ENCODE data around the gene DHRS11. TPM values are rescaled to one million over a fixed set of nuclear protein-coding genes. Genes with fewer than 3 reads are reported as not detected.

The DHRS11 gene
- total and polyA plus RNA-seq, 2 of the 8 experiments (the other 6 are each of a cell fraction or from before 2014, with no cell fraction given) = 29.5 to 63.3 TPM

DNA sequence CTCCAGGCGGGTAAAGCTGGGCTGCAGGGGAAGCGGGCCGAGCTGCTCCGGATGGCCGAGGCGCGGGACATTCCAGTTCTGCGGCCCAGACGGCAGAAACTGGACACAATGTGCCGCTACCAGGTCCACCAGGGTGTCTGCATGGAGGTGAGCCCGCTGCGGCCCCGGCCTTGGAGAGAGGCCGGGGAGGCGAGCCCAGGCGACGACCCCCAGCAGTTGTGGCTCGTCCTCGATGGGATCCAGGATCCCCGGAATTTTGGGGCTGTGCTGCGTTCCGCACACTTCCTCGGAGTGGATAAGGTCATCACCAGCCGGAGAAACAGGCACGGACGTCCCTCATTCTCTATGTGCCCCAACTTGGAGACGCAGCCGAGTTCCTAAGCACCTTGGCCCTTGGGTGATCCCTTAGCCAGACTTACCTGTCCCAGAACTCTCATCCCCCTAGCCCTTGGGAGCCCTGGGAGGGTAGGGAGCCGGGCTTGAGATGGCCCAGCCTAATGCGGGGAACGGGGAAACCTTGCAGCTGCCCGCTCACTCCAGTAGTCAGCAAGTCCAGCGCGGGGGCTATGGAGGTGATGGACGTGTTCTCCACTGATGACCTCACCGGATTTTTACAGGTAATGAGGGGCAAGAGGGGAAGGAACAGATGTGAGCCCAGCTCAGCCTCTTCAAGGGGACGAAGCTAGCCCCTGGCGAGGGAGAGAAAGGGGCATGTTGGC is 10.5 kb downstream of the DHRS11 start:
- H3K18ac ChIP-seq (ENCODE audit: extremely low read depth, low read length) = peak overlapping the region; percentile 95
- peaks cover 2 to 26% of the 10 kb centered on the region in 2 experiments; a peak in 2 of 4 replicates for H3K79me2 ChIP-seq (ENCODE audit: control insufficient read depth in 1 of 2, insufficient read depth in 2 of 2, low read length in 2 of 2)
- H3K23ac ChIP-seq (ENCODE audit: insufficient read length) = no peak overlapping the region
- H3K23me2 ChIP-seq (ENCODE audit: low read depth, low read length) = peaks cover 10% of the 10 kb centered on the region
- DNase-seq (ENCODE audit: low read depth in 1 of 2, low spot score in 2 of 2) (peak in 1 of 2 experiments; percentile 65), FAIRE-seq (no peak)
- peak overlapping the region; percentile 91 to 95 for H3K4me2 ChIP-seq (ENCODE audit: insufficient read depth in 1 of 2, low read depth in 2 of 2, low read length in 2 of 2)
- no peak overlapping the region for H3K14ac ChIP-seq (ENCODE audit: insufficient read length)
- H4K5ac ChIP-seq (ENCODE audit: insufficient read length, low read depth, low read length) = no peak overlapping the region
- H3K56ac ChIP-seq (replicated peaks; ENCODE audit: insufficient read length, low read depth, low read length) = no peak overlapping the region
- peak overlapping the region; percentile 95; the same call in 1 of the 2 replicates for H2BK5ac ChIP-seq (ENCODE audit: low read depth, low read length)
- H3K27me3 ChIP-seq (replicated peaks in 1 of 4; ENCODE audit: control insufficient read depth in 3 of 4, extremely low read depth in 1 of 4, insufficient read depth in 3 of 4, low read length in 3 of 4) = no peaks in the 10 kb centered on the region
- no peak overlapping the region for H2BK20ac ChIP-seq (ENCODE audit: low read length)
- no peaks in the 10 kb centered on the region for H3K9me3 ChIP-seq (ENCODE audit: insufficient read depth in 2 of 2, low read depth in 1 of 2, low read length in 1 of 2)
- no peak overlapping the region for H2BK15ac ChIP-seq (ENCODE audit: low read length)
- H2BK12ac ChIP-seq (ENCODE audit: low read depth, low read length) = 0 out of 2 replicates have a peak overlapping the region, but pooled peaks have one; percentile 17
- H4K91ac ChIP-seq (replicated peaks; ENCODE audit: insufficient read length, low read length) = peak overlapping the region; percentile 23
- no peak overlapping the region for H3K27ac ChIP-seq (ENCODE audit: low read depth, low read length)
- peaks cover 0 to 2% (median 0%) of the 10 kb centered on the region in 4 experiments; a peak in 1 of 8 replicates for H3K36me3 ChIP-seq (ENCODE audit: control insufficient read depth in 2 of 4, insufficient read depth in 4 of 4, low read length in 3 of 4)
- peak overlapping the region; percentile 45 for H3K4ac ChIP-seq (replicated peaks; ENCODE audit: insufficient read length, low read depth, low read length)
- peaks cover 2 to 3% of the 10 kb centered on the region in 2 experiments for H4K20me1 ChIP-seq (replicated peaks in 1 of 2; ENCODE audit: control insufficient read depth in 1 of 2, insufficient read depth in 2 of 2, low read length in 2 of 2)
- no peak overlapping the region for H2AFZ ChIP-seq (ENCODE audit: low read length)
- peak overlapping the region; percentile 39 to 81 (median 70) for H3K9ac ChIP-seq (replicated peaks in 1 of 4; ENCODE audit: extremely low read depth in 1 of 4, low read depth in 3 of 4, low read length in 3 of 4)
- H3K79me1 ChIP-seq (ENCODE audit: low read depth, low read length) = peaks cover 8% of the 10 kb centered on the region
- H2BK120ac ChIP-seq (replicated peaks; ENCODE audit: low read depth, low read length) = no peak overlapping the region
- peaks cover 3 to 15% (median 9%) of the 10 kb centered on the region in 4 experiments for H3K4me1 ChIP-seq (replicated peaks in 1 of 4; ENCODE audit: control insufficient read depth in 3 of 4, insufficient read depth in 4 of 4, low read length in 3 of 4)
- no peak overlapping the region; the same call in none of the 2 replicates for H4K8ac ChIP-seq (ENCODE audit: extremely low read depth, insufficient read depth, low read length)
- peak overlapping the region; percentile 75 to 94 (median 86) for H3K4me3 ChIP-seq (ENCODE audit: extremely low read depth in 1 of 4, insufficient read depth in 2 of 4, low read depth in 3 of 4, low read length in 4 of 4)
- POLR2A ChIA-PET (ENCODE audit: partially characterized antibody) = interaction anchor here (0.7 to 5.0 kb wide), 15 partner anchors 8 to 452 kb away, joined by 3 to 55 read pairs (median 3); partner anchors contain the start of genes DHRS11 and PIGW
- CTCF ChIA-PET (ENCODE audit: partially characterized antibody) = interaction anchor here (0.6 to 5.6 kb wide), 33 partner anchors 9 to 638 kb away, joined by 3 to 84 read pairs (median 4); partner anchors contain the start of genes AATF, DHRS11, MYO19 and PIGW
- H2AK5ac ChIP-seq (ENCODE audit: low read depth, low read length) = no peak overlapping the region; the same call in 1 of the 2 replicates
- 3% methylated on average over 38 of the region's 38 CpGs; no CpG with 5 or more reads in 1 of the 2 experiments for WGBS, 2 experiments (ENCODE audit: extremely low coverage in 1 of 2, insufficient coverage in 1 of 2, insufficient read length in 1 of 2, insufficient replicate concordance in 2 of 2, low coverage in 1 of 2, low lambda C conversion rate in 2 of 2, missing lambda C conversion rate in 1 of 2)
- TF ChIP-seq RXRA (IDR thresholded peaks at IDR 0.05; ENCODE audit: insufficient read depth, low read depth, low read length) = no peak
- peak; percentile 34 for TF ChIP-seq KDM4A (IDR thresholded peaks at IDR 0.05; ENCODE audit: low read depth, low read length, severe bottlenecking)
